Activated CD4-positive, alpha-beta memory T cell treated with anti-CD3 and anti-CD28 coated beads, Interleukin-2, amount 10 ng/mL, durations not matched to agents 7 days and 5 days (primary cell): ENCODE data around the gene PLK5. TPM values are rescaled to one million over a fixed set of nuclear protein-coding genes. Genes with fewer than 3 reads are reported as not detected.

Experiments used
- CTCF ChIA-PET: fragments of 350-600 bp; sonication (Branson Sonifier 250); formaldehyde crosslinking; loops from one replicate; lab custom pipeline; 2021; ENCODE audit warnings: antibody characterized with exemption, inconsistent platforms; lab: Charles Lee
- POLR2A ChIA-PET: fragments of 350-600 bp; sonication (Branson Sonifier 250); formaldehyde crosslinking; loops from one replicate; lab custom pipeline; 2021; ENCODE audit warnings: antibody characterized with exemption; lab: Charles Lee
- DNase-seq: peaks from one replicate; pipeline ENCODE4 v3.0.0-alpha.2; 2020
- H3K27ac Mint-ChIP-seq: one replicate; pipeline ENCODE4 v1.8.0; 2021; ENCODE audit warnings: mild to moderate bottlenecking, mixed read lengths
- H3K27me3 Mint-ChIP-seq: one replicate; pipeline ENCODE4 v1.8.0; 2021; ENCODE audit warnings: mixed read lengths
- H3K36me3 Mint-ChIP-seq: one replicate; pipeline ENCODE4 v1.8.0; 2021; ENCODE audit warnings: low read depth, mixed read lengths
- H3K4me1 Mint-ChIP-seq: one replicate; pipeline ENCODE4 v1.8.0; 2021; ENCODE audit warnings: mixed read lengths
- H3K4me3 Mint-ChIP-seq: one replicate; pipeline ENCODE4 v1.8.0; 2021; ENCODE audit warnings: mild to moderate bottlenecking, mixed read lengths
- H3K9me3 Mint-ChIP-seq: one replicate; pipeline ENCODE4 v1.8.0; 2021; ENCODE audit warnings: mixed read lengths
- total RNA-seq, 2 experiments: library from RNA; stranded (reverse); gene quantifications; one replicate each; pipeline ENCODE4 v1.2.3, GENCODE V29; 2021

Gene PLK5
- total RNA-seq, 2 experiments from 2014 or later, result not detected

- Mint-ChIP-seq H3K36me3 (no peaks in the 10 kb centered on the region), H3K9me3 (no peaks in the 10 kb centered on the region), H3K4me1 (peaks cover under 1% of the 10 kb centered on the region), H3K4me3 (no peak overlapping the region), H3K27me3 (peaks cover 7% of the 10 kb centered on the region), H3K27ac (no peak overlapping the region)
- POLR2A ChIA-PET, result no interaction called here
- no peak for DNase-seq
- CTCF ChIA-PET, result interaction anchor here (0.6 kb wide), 1 partner anchor 273 kb away, joined by 3 read pairs; no protein-coding TSS in a partner anchor
Observed at GRCh38 chr19:1551068-1552040, 27.5 kb downstream of the PLK5 start.

GRCh38 chr19:1553415-1553814, 29.5 kb downstream of the PLK5 start:
- Mint-ChIP-seq H3K27me3 (peaks cover 3% of the 10 kb centered on the region), H3K4me3 (no peak overlapping the region), H3K36me3 (no peaks in the 10 kb centered on the region), H3K9me3 (no peaks in the 10 kb centered on the region), H3K27ac (no peak overlapping the region), H3K4me1 (no peaks in the 10 kb centered on the region)
- ChIA-PET POLR2A (no interaction called here), CTCF (no interaction called here)
- DNase-seq, result no peak

DNA sequence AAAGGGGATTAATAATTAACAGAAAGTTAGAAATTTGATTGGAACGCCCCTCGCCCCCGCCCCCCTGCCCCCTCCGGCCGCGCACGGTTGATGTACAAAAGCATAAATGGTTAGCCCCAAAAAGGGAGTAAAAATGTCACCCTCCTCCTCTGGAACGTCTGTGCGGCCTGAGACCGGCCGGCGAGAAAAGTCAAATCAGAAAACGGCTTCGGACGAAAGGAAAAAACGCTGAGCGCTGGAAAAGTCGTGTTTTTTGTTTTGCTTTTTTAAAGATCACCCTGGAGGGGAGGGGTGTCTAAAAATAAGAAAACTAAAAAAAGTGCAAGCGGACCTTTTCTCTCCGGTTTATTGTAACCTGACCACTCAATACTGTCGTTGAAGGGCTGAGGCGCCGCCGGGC, 31.1 kb downstream of the PLK5 start:
- ChIA-PET POLR2A (no interaction called here), CTCF (no interaction called here)
- no peak overlapping the region for H3K4me3 Mint-ChIP-seq
- no peaks in the 10 kb centered on the region for H3K4me1 Mint-ChIP-seq
- no peak for DNase-seq
- no peak overlapping the region for H3K27ac Mint-ChIP-seq
- no peaks in the 10 kb centered on the region for H3K36me3 Mint-ChIP-seq
- H3K9me3 Mint-ChIP-seq, result no peaks in the 10 kb centered on the region
- peaks cover 3% of the 10 kb centered on the region for H3K27me3 Mint-ChIP-seq

GRCh38 chr19:1555487-1556389, 31.9 kb downstream of the PLK5 start:
- H3K4me3 Mint-ChIP-seq, result no peak overlapping the region
- no peaks in the 10 kb centered on the region for H3K9me3 Mint-ChIP-seq
- no peak overlapping the region for H3K27ac Mint-ChIP-seq
- no peak for DNase-seq
- H3K4me1 Mint-ChIP-seq, result no peaks in the 10 kb centered on the region
- no peaks in the 10 kb centered on the region for H3K36me3 Mint-ChIP-seq
- ChIA-PET CTCF (no interaction called here), POLR2A (no interaction called here)
- peaks cover 3% of the 10 kb centered on the region for H3K27me3 Mint-ChIP-seq

GRCh38 chr19:1556390-1557070, 32.7 kb downstream of the PLK5 start:
- no peak for DNase-seq
- Mint-ChIP-seq H3K27me3 (peaks cover 3% of the 10 kb centered on the region), H3K36me3 (no peaks in the 10 kb centered on the region), H3K27ac (no peak overlapping the region), H3K4me1 (no peaks in the 10 kb centered on the region), H3K4me3 (no peak overlapping the region), H3K9me3 (no peaks in the 10 kb centered on the region)
- CTCF ChIA-PET, result no interaction called here
- POLR2A ChIA-PET, result no interaction called here

GRCh38 chr19:1558552-1558951, 34.7 kb downstream of the PLK5 start:
- H3K9me3 Mint-ChIP-seq, result no peaks in the 10 kb centered on the region
- H3K4me1 Mint-ChIP-seq, result no peaks in the 10 kb centered on the region
- no peaks in the 10 kb centered on the region for H3K27me3 Mint-ChIP-seq
- H3K36me3 Mint-ChIP-seq, result no peaks in the 10 kb centered on the region
- H3K4me3 Mint-ChIP-seq, result no peak overlapping the region
- DNase-seq, result no peak
- CTCF ChIA-PET, result no interaction called here
- H3K27ac Mint-ChIP-seq, result no peak overlapping the region
- POLR2A ChIA-PET, result no interaction called here

DNA sequence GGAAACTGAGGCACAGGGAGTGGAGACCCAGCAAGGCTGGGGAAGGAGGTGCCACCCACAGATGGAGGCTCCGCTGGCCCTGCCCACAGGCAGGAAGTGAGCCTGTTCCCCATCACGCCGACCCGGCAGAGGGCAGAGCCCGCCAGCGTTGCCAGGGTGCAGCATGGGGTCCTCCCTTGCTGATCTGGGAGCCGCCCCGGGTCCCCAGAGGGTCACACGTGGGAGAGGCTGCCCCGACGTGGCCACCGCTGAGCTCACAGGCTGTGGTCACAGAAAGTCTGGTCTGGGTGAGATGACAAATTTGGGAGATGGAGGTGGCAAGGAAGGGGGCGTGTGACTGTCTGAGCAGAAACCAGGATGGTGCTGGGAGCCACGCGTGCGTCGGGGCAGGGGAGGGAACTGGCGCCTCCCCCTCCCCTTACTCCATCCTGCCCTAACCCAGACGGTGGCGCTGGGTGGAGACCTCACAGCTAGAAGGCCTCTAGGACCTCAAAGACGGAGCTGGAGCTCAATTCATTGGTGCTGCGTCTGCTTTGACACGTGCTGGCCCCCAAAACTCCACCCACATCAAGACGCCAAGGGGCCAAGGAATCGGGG, 36.5 kb downstream of the PLK5 start:
- Mint-ChIP-seq H3K27me3 (no peaks in the 10 kb centered on the region), H3K9me3 (no peaks in the 10 kb centered on the region), H3K4me1 (no peaks in the 10 kb centered on the region), H3K36me3 (no peaks in the 10 kb centered on the region), H3K4me3 (no peak overlapping the region), H3K27ac (no peak overlapping the region)
- ChIA-PET POLR2A (no interaction called here), CTCF (no interaction called here)
- no peak for DNase-seq

- Mint-ChIP-seq H3K27me3 (no peaks in the 10 kb centered on the region), H3K36me3 (no peaks in the 10 kb centered on the region), H3K27ac (no peak overlapping the region), H3K9me3 (no peaks in the 10 kb centered on the region), H3K4me1 (no peaks in the 10 kb centered on the region), H3K4me3 (no peak overlapping the region)
- DNase-seq, result no peak
- CTCF ChIA-PET, result no interaction called here
- POLR2A ChIA-PET, result no interaction called here
Observed at GRCh38 chr19:1561236-1561842, 37.5 kb downstream of the PLK5 start.

DNA sequence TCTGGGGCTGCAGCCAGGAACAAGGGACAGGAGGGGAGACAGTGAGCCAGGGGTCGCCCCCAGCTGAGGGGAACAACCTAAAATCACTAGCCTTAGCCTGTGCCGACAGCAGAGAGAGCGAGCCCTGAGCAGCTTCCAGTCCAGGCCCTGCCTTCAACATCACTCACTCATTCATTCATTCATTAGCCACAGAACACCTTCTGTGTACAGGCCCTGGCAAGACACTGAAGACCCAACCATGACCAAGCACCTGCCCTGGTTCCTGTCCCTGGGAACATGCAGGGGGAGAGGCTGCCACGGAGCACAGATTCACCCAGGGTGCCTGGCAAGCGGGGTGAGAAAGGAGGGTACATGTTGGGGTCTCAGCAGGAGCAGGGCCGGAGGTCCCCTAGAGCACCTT, 39.4 kb downstream of the PLK5 start:
- no peaks in the 10 kb centered on the region for H3K36me3 Mint-ChIP-seq
- no peak overlapping the region for H3K27ac Mint-ChIP-seq
- ChIA-PET CTCF (no interaction called here), POLR2A (no interaction called here)
- H3K9me3 Mint-ChIP-seq, result no peaks in the 10 kb centered on the region
- no peak for DNase-seq
- H3K4me3 Mint-ChIP-seq, result no peak overlapping the region
- H3K27me3 Mint-ChIP-seq, result no peaks in the 10 kb centered on the region
- H3K4me1 Mint-ChIP-seq, result no peaks in the 10 kb centered on the region

- H3K9me3 Mint-ChIP-seq, result no peaks in the 10 kb centered on the region
- H3K4me3 Mint-ChIP-seq, result no peak overlapping the region
- H3K27me3 Mint-ChIP-seq, result peaks cover 11% of the 10 kb centered on the region
- ChIA-PET POLR2A (interaction anchor here (1.0 kb wide), 1 partner anchor 297 kb away, joined by 3 read pairs; the partner anchor contains the start of gene CIRBP), CTCF (no interaction called here)
- H3K4me1 Mint-ChIP-seq, result peaks cover 7% of the 10 kb centered on the region
- no peak for DNase-seq
- no peak overlapping the region for H3K27ac Mint-ChIP-seq
- H3K36me3 Mint-ChIP-seq, result no peaks in the 10 kb centered on the region
Observed at GRCh38 chr19:1566392-1567115, 42.7 kb downstream of the PLK5 start.

- ChIA-PET CTCF (no interaction called here), POLR2A (no interaction called here)
- Mint-ChIP-seq H3K36me3 (no peaks in the 10 kb centered on the region), H3K27me3 (peaks cover 11% of the 10 kb centered on the region), H3K4me1 (peaks cover 7% of the 10 kb centered on the region), H3K4me3 (peak overlapping the region; percentile 30), H3K9me3 (no peaks in the 10 kb centered on the region), H3K27ac (no peak overlapping the region)
- DNase-seq, result no peak
Observed at GRCh38 chr19:1567116-1567847, 43.4 kb downstream of the PLK5 start.
